Adrenal gland (tissue), 12 donors: Measurements from ENCODE around the gene ASMTL. TPM values are rescaled to one million over a fixed set of nuclear protein-coding genes. Genes with fewer than 3 reads are reported as not detected.
A peak's percentile ranks its signal among the peaks of the same experiment; 100 is the strongest.

Experiments
- DNase-seq, 7 donors: peaks; one replicate each; pipeline ENCODE4 v3.0.0-alpha.2; 2019 to 2020
- H3K27ac ChIP-seq, 5 donors: fragments of 200-600 bp; sonication (generic) in 4 of 5; 1 replicate in 3 of 5; 2 replicates in 2 of 5; pipeline versions ENCODE4 v1.5.1 to v1.8.0; 2016 to 2020; ENCODE audit warnings: mild to moderate bottlenecking in 1 of 5
- H3K27me3 ChIP-seq: fragments of 200-600 bp; 2 replicates; pipeline ENCODE4 v1.8.0; 2021
- H3K36me3 ChIP-seq, 2 donors: fragments of 200-600 bp; replicated peaks in 1 of 2; 1 replicate in 1 of 2; 2 replicates in 1 of 2; pipeline versions ENCODE4 v1.5.1 to v1.8.0; 2018 to 2022
- H3K4me1 ChIP-seq, 2 donors: fragments of 200-600 bp; replicated peaks in 1 of 2; 1 replicate in 1 of 2; 2 replicates in 1 of 2; pipeline versions ENCODE4 v1.5.1 to v1.8.0; 2018 to 2021
- H3K4me3 ChIP-seq, 4 donors: fragments of 200-600 bp; sonication (generic) in 3 of 4; one replicate each; pipeline ENCODE4 v1.5.1; 2016 to 2018
- H3K9me3 ChIP-seq, 3 donors: fragments of 200-600 bp; sonication (generic) in 1 of 3; replicated peaks in 1 of 3; 1 replicate in 2 of 3; 2 replicates in 1 of 3; pipeline versions ENCODE4 v1.5.1 to v1.8.0; 2016 to 2021
- POLR2A ChIP-seq, 2 donors: fragments of 450-650 bp; IDR thresholded peaks; one replicate each; pipeline ENCODE4 v1.6.1; 2017; ENCODE audit warnings: antibody characterized with exemption in 2 of 2, mild to moderate bottlenecking in 2 of 2, moderate library complexity in 1 of 2
- WGBS, 4 donors: extraction: QIAGEN DNeasy Blood & Tissue Kit in 2 of 4; methylation state at CpG; one replicate each; pipeline versions ENCODE4 v1.1.5 to v1.1.7; 2013 to 2017; 5-methylcytosine and 5-hydroxymethylcytosine counted together
- intact Hi-C, 2 donors: fragments of 100-400 bp; cut with DNase I; formaldehyde crosslinking; loops; one replicate each; pipeline versions ENCODE4 v1.14.1 to v1.15.0; 2022 to 2023
- polyA plus RNA-seq, 3 donors: library from polyadenylated mRNA; stranded (reverse); fragments of 200-250 nt in 2 of 3; fragments of 350-450 nt in 1 of 3; fragmentation: Illumina TruSeq in 1 of 3; extraction: RNeasy Lipid Tissue Mini Kit (QIAGEN cat#74804) in 1 of 3; gene quantifications; one replicate each; pipeline ENCODE4 v1.2.3, GENCODE V29; 2013 to 2014
- total RNA-seq, 9 donors: library from RNA; depleted of rRNA in 4 of 9; stranded (reverse); fragments of >200 nt in 4 of 9; fragments of 120-200 nt in 1 of 9; fragmentation: NEBNext Ultra II Directional in 1 of 9; extraction: Animal tissue kit (Norgen Biotek cat#: 25700) in 1 of 9; gene quantifications; one replicate each; pipeline versions ENCODE4 v1.1.0 to v1.2.4, GENCODE V29; 2013 to 2023
- TF ChIP-seq, protein P1 (sequence below), 6 experiments: fragments of 450-650 bp in 4 of 6; fragments of 200-600 bp in 2 of 6; sonication (generic) in 1 of 6; IDR thresholded peaks; 1 replicate in 5 of 6; 2 replicates in 1 of 6; pipeline versions ENCODE4 v1.5.1 to v1.8.0; 2016 to 2021; ENCODE audit warnings: antibody characterized with exemption in 6 of 6, mild to moderate bottlenecking in 2 of 6, moderate library complexity in 1 of 6
- donor health status: healthy with polysubstance abuse.
- donor health status: Bipolar disorder and iron deficiency.
- donor health status: DM: yes; HTN: yes; CAD: no.
- donor health status: DM: no; HTN: no; CAD: no.
- donor health status: DM: no; HTN: no; CAD: no.
- donor health status: DM: yes; HTN: yes; CAD: no.

The ASMTL gene
- total and polyA plus RNA-seq, 12 donors: 7.9 to 35.5 (median 30.9) TPM

DNA sequence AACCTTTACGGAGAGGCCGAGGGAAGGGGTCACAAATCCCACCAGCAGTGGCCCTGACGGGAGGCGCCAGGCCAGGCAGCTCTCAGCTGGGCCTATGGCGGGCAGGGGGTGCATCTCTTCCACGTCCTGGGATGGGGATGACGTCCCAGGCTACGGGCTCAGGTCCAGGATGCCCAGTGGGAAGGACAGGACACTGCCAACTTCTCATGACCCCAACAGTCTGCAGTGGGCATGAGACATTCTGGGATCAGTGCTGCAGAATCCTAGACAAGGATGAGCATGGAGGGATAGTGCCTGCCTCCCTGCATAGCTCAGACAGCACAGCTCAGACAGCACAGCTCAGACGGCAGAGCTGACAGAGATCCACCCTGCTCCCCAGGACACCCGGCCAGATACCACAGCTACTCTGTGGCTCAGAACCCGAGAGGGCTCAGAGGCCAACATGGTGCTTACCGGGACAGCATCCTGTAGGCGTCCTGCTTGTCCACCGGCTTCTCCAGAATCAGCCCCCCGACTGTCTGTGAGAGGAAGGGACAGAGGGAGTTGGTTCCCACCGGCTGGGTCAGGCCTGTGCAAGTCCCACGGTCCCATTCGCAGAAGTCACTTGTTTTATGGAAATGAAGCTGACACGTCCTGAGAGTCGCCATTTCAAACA, 17.3 kb downstream of the ASMTL start:
- 94 to 96% (median 95%) methylated on average over 17 to 20 of the region's 20 CpGs for WGBS, 4 donors
- H3K4me3 ChIP-seq: no peak overlapping the region
- intact Hi-C loops: no loop called here
- no peaks in the 10 kb centered on the region for H3K27me3 ChIP-seq
- peak in 4 of 7 donors; percentile 3 to 46 (median 6) for DNase-seq
- no peak for TF ChIP-seq POLR2A (IDR thresholded peaks at IDR 0.05)
- TF ChIP-seq, protein P1, sequence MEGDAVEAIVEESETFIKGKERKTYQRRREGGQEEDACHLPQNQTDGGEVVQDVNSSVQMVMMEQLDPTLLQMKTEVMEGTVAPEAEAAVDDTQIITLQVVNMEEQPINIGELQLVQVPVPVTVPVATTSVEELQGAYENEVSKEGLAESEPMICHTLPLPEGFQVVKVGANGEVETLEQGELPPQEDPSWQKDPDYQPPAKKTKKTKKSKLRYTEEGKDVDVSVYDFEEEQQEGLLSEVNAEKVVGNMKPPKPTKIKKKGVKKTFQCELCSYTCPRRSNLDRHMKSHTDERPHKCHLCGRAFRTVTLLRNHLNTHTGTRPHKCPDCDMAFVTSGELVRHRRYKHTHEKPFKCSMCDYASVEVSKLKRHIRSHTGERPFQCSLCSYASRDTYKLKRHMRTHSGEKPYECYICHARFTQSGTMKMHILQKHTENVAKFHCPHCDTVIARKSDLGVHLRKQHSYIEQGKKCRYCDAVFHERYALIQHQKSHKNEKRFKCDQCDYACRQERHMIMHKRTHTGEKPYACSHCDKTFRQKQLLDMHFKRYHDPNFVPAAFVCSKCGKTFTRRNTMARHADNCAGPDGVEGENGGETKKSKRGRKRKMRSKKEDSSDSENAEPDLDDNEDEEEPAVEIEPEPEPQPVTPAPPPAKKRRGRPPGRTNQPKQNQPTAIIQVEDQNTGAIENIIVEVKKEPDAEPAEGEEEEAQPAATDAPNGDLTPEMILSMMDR (IDR thresholded peaks at IDR 0.05): no peak
- H3K27ac ChIP-seq: no peak overlapping the region
- peaks cover 0 to 5% of the 10 kb centered on the region in 2 donors for H3K36me3 ChIP-seq
- H3K9me3 ChIP-seq: no peaks in the 10 kb centered on the region
- no peaks in the 10 kb centered on the region for H3K4me1 ChIP-seq

DNA sequence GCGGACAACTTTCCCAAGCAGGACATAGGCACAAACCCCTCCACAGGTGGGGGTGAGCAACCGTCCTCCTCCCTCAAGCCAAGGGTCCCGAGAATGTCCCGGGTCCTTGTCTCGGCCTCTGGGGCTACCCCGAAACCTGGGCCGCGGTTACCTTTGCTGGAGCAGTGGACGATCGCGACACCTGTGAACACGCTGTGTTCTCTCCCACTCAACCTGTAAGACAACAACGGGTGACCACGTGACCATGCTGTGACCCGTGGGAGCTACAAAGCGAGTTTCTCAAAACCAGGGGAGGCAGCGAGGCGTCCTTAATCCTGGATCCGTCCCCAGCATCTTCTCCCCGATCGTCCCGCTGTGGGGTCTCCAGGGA, 17.9 kb downstream of the ASMTL start:
- WGBS, 4 donors: 96 to 98% (median 97%) methylated on average over 22 of the region's 22 CpGs
- Histone ChIP-seq H3K4me3 (no peak overlapping the region), H3K9me3 (no peaks in the 10 kb centered on the region), H3K4me1 (no peaks in the 10 kb centered on the region), H3K27ac (no peak overlapping the region), H3K36me3 (peaks cover 0 to 5% of the 10 kb centered on the region in 2 donors), H3K27me3 (no peaks in the 10 kb centered on the region)
- TF ChIP-seq, protein P1 (IDR thresholded peaks at IDR 0.05): no peak
- TF ChIP-seq POLR2A (IDR thresholded peaks at IDR 0.05): no peak
- DNase-seq: peak in 1 of 7 donors; percentile 4
- intact Hi-C loops: no loop called here

DNA sequence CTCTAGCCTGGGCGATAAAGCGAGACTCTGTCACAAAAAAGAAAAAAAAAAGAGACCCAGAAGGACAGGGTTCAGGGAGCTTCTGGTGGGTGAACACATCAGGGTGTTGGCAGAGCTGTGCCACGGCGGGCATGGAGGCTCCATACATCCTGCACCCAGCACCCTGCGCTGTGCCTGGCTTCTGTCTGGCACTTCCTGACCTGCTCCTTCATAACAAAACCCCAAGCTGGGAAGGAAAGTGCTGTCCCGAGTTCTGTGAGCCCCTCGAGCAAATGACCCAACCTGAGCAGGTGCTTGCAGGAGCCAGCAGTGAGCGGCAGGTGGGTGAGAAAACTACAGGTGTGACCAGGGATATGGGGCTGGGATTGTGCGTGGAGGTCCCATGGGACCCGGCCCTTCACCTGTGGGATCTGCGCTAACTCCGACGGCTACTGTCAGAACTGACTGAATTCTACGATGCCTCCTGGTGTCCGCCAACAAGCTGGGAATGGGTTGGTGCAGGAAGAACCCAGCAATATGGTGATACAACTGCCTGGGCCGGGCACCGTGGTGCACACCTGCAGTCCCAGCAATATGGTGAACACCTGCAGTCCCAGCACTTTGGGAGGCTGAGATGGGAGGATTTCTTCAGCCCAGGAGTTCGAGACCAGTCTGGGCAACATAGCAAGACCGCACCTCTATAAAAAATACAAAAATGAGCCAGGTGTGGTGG, 18.9 kb downstream of the ASMTL start:
- Histone ChIP-seq H3K36me3 (peaks cover 0 to 4% of the 10 kb centered on the region in 2 donors), H3K27ac (no peak overlapping the region), H3K9me3 (no peaks in the 10 kb centered on the region), H3K27me3 (no peaks in the 10 kb centered on the region), H3K4me3 (no peak overlapping the region), H3K4me1 (no peaks in the 10 kb centered on the region)
- no peak for DNase-seq
- WGBS, 4 donors: 94 to 96% (median 95%) methylated on average over 16 to 19 of the region's 19 CpGs
- TF ChIP-seq, protein P1 (IDR thresholded peaks at IDR 0.05): no peak
- no peak for TF ChIP-seq POLR2A (IDR thresholded peaks at IDR 0.05)
- intact Hi-C loops: no loop called here

DNA sequence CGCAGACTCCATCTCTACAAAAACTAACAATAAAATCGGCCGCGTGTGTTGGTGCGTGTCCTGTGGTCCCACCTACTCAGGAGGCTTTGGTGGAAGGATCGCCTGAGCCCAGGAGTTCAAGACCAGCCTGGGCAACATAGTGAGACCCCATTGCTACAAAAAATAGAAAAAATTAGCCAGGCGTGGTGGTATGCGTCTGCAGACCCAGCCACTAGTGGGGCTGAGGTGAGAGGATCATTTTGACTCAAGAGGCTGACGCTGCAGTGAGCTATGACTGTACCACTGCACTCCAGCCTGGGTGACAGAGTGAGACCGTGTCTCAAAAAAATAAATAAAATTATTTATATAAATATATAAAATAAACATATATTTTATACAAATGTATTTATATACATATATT, 22.3 kb downstream of the ASMTL start:
- no peak overlapping the region for H3K27ac ChIP-seq
- H3K4me3 ChIP-seq: no peak overlapping the region
- intact Hi-C loops: no loop called here
- H3K4me1 ChIP-seq: no peaks in the 10 kb centered on the region
- H3K27me3 ChIP-seq: no peaks in the 10 kb centered on the region
- peaks cover 0 to 10% of the 10 kb centered on the region in 2 donors for H3K36me3 ChIP-seq
- peak in 1 of 7 donors; percentile 4 for DNase-seq
- 95 to 99% (median 97%) methylated on average over 10 of the region's 10 CpGs for WGBS, 4 donors
- TF ChIP-seq POLR2A (IDR thresholded peaks at IDR 0.05): no peak
- TF ChIP-seq, protein P1 (IDR thresholded peaks at IDR 0.05): no peak
- no peaks in the 10 kb centered on the region for H3K9me3 ChIP-seq
